SK-N-SH treated with all-trans-retinoic acid at 6 μM for 48 hours (cell line): ENCODE results near the gene MOGAT1.

ENCODE experiments used
- ATAC-seq: fragments of 200-7000 bp; cut with Tn5 transposase; 3 replicates; pipeline ENCODE4 v1.9.1; 2020; ENCODE audit warnings: mild to moderate bottlenecking, moderate library complexity
- ARNTL ChIP-seq: fragments of 450-650 bp; formaldehyde crosslinking; IDR thresholded peaks from 2 replicates; pipeline ENCODE4 v1.5.0; 2020; ENCODE audit warnings: low read depth, mild to moderate bottlenecking, moderate library complexity, borderline replicate concordance
- BACH2 ChIP-seq: fragments of 250-450 bp; sonication (Bioruptor Pico); IDR thresholded peaks from 2 replicates; pipeline ENCODE4 v1.9.0; 2021; ENCODE audit warnings: mild to moderate bottlenecking, borderline replicate concordance
- CREB5 ChIP-seq: fragments of 250-450 bp; sonication (Bioruptor Pico); IDR thresholded peaks from 2 replicates; pipeline ENCODE4 v1.5.1; 2020; ENCODE audit warnings: low read depth, mild to moderate bottlenecking, moderate library complexity
- CSRNP3 ChIP-seq: fragments of 250-450 bp; sonication (Bioruptor Pico); IDR thresholded peaks from 2 replicates; pipeline ENCODE4 v1.5.1; 2021; ENCODE audit warnings: mild to moderate bottlenecking, moderate library complexity
- ESRRG ChIP-seq: fragments of 250-450 bp; sonication (Bioruptor Pico); IDR thresholded peaks from 2 replicates; pipeline ENCODE4 v1.6.1; 2021; ENCODE audit warnings: mild to moderate bottlenecking
- ISL1 ChIP-seq: fragments of 250-450 bp; sonication (Bioruptor Pico); IDR thresholded peaks from 2 replicates; pipeline ENCODE4 v2.1.2; 2022; ENCODE audit warnings: mild to moderate bottlenecking, moderate library complexity
- OSR1 ChIP-seq: fragments of 250-450 bp; sonication (Bioruptor Pico); IDR thresholded peaks from 2 replicates; pipeline ENCODE4 v1.8.0; 2022; ENCODE audit warnings: moderate library complexity, mild to moderate bottlenecking, inconsistent platforms
- PATZ1 ChIP-seq: fragments of 250-450 bp; sonication (Bioruptor Pico); IDR thresholded peaks from 2 replicates; pipeline ENCODE4 v1.8.0; 2020; ENCODE audit warnings: mild to moderate bottlenecking, moderate library complexity, borderline replicate concordance
- POU6F1 ChIP-seq: fragments of 250-450 bp; sonication (Bioruptor Pico); IDR thresholded peaks from 2 replicates; pipeline ENCODE4 v1.8.0; 2021; ENCODE audit warnings: low read depth, mild to moderate bottlenecking, moderate library complexity, borderline replicate concordance
- PPARA ChIP-seq: fragments of 250-450 bp; sonication (Bioruptor Pico); IDR thresholded peaks from 2 replicates; pipeline ENCODE4 v1.5.0; 2020; ENCODE audit warnings: mild to moderate bottlenecking, borderline replicate concordance
- RARB ChIP-seq: fragments of 250-450 bp; sonication (Bioruptor Pico); IDR thresholded peaks from 2 replicates; pipeline ENCODE4 v1.8.0; 2021; ENCODE audit warnings: mild to moderate bottlenecking, moderate library complexity
- SNAI2 ChIP-seq: fragments of 250-450 bp; sonication (Bioruptor Pico); IDR thresholded peaks from 2 replicates; pipeline ENCODE4 v1.5.0; 2020; ENCODE audit warnings: mild to moderate bottlenecking, moderate library complexity
- TCF4 ChIP-seq: fragments of 250-450 bp; sonication (Bioruptor Pico); IDR thresholded peaks from 2 replicates; pipeline ENCODE4 v1.8.0; 2021; ENCODE audit warnings: mild to moderate bottlenecking, moderate library complexity, borderline replicate concordance
- TOX ChIP-seq: fragments of 250-450 bp; sonication (Bioruptor Pico); IDR thresholded peaks from 2 replicates; pipeline ENCODE4 v1.8.0; 2021; ENCODE audit warnings: mild to moderate bottlenecking, moderate library complexity, borderline replicate concordance
- TSHZ2 ChIP-seq: fragments of 250-450 bp; sonication (Bioruptor Pico); IDR thresholded peaks from 2 replicates; pipeline ENCODE4 v1.5.0; 2020; ENCODE audit warnings: mild to moderate bottlenecking, moderate library complexity
- ZC3H10 ChIP-seq: fragments of 250-450 bp; sonication (Bioruptor Pico); IDR thresholded peaks from 2 replicates; pipeline ENCODE4 v1.5.1; 2021; ENCODE audit warnings: mild to moderate bottlenecking, moderate library complexity
- ZFP3 ChIP-seq: fragments of 250-450 bp; sonication (Bioruptor Pico); IDR thresholded peaks from 2 replicates; pipeline ENCODE4 v1.5.0; 2020; ENCODE audit warnings: mild to moderate bottlenecking, moderate library complexity
- ZFP30 ChIP-seq: fragments of 450-650 bp; formaldehyde crosslinking; IDR thresholded peaks from 2 replicates; pipeline ENCODE4 v1.5.0; 2022; ENCODE audit warnings: mild to moderate bottlenecking, moderate library complexity
- ZNF565 ChIP-seq: fragments of 450-650 bp; formaldehyde crosslinking; conservative IDR thresholded peaks from 2 replicates; pipeline ENCODE4 v1.5.0; 2020; ENCODE audit warnings: low read depth, mild to moderate bottlenecking, moderate library complexity
- ZNF70 ChIP-seq: fragments of 450-650 bp; formaldehyde crosslinking; IDR thresholded peaks from 2 replicates; pipeline ENCODE4 v1.5.0; 2020; ENCODE audit warnings: mild to moderate bottlenecking, moderate library complexity
- ZNF8 ChIP-seq: fragments of 450-650 bp; formaldehyde crosslinking; IDR thresholded peaks from 2 replicates; pipeline ENCODE4 v1.5.0; 2020; ENCODE audit warnings: mild to moderate bottlenecking, moderate library complexity

The MOGAT1 gene

GRCh38 chr2:222622910-222623309 lies 48.5 kb upstream of the MOGAT1 start:
- no peak for ATAC-seq
- TF ChIP-seq CREB5 (CRISPR knock-in tag) (no peak), ZFP3 (CRISPR knock-in tag) (no peak), ARNTL (CRISPR knock-in tag) (no peak), PPARA (CRISPR knock-in tag) (no peak), TCF4 (no peak), TOX (CRISPR knock-in tag) (no peak), ZFP30 (CRISPR knock-in tag) (no peak), SNAI2 (CRISPR knock-in tag) (no peak), ZC3H10 (CRISPR knock-in tag) (no peak)

GRCh38 chr2:222623756-222624309 lies 47.6 kb upstream of the MOGAT1 start:
- no peak for TF ChIP-seq PPARA (CRISPR knock-in tag)
- TF ChIP-seq ZNF565 (CRISPR knock-in tag): no peak
- TF ChIP-seq ZFP3 (CRISPR knock-in tag): no peak
- no peak for TF ChIP-seq CSRNP3 (CRISPR knock-in tag)
- no peak for TF ChIP-seq BACH2 (CRISPR knock-in tag)
- TF ChIP-seq ZNF8 (CRISPR knock-in tag): no peak
- TF ChIP-seq POU6F1 (CRISPR knock-in tag): no peak
- TF ChIP-seq PATZ1 (CRISPR knock-in tag): no peak
- TF ChIP-seq TOX (CRISPR knock-in tag): no peak
- TF ChIP-seq ESRRG (CRISPR knock-in tag): no peak
- TF ChIP-seq CREB5 (CRISPR knock-in tag): no peak
- no peak for TF ChIP-seq TCF4
- TF ChIP-seq ARNTL (CRISPR knock-in tag): no peak
- no peak for TF ChIP-seq ZFP30 (CRISPR knock-in tag)
- TF ChIP-seq OSR1: no peak
- no peak for TF ChIP-seq ISL1 (CRISPR knock-in tag)
- TF ChIP-seq ZNF70 (CRISPR knock-in tag): no peak
- TF ChIP-seq RARB (CRISPR knock-in tag): no peak
- TF ChIP-seq ZC3H10 (CRISPR knock-in tag): no peak
- TF ChIP-seq TSHZ2: no peak
- ATAC-seq: no peak
